GM21526 (cell line): ENCODE data around the gene HIPK2.
A peak's percentile ranks its signal among the peaks of the same experiment; 100 is the strongest.

Experiments used
- ATAC-seq: cut with Tn5 transposase; IDR thresholded peaks from one replicate; pipeline ENCODE4 v1.9.1; 2021; ENCODE audit warnings: moderate library complexity; ENCODE audit not compliant: unreplicated experiment, low FRiP score

HIPK2 gene

GRCh38 chr7:139718141-139718540 lies 59.7 kb downstream of the HIPK2 start:
- ATAC-seq: no peak

GRCh38 chr7:139716156-139716942 lies 61.4 kb downstream of the HIPK2 start:
- ATAC-seq: no peak

GRCh38 chr7:139715194-139715815 lies 62.5 kb downstream of the HIPK2 start:
- ATAC-seq: no peak

GRCh38 chr7:139714163-139714901 lies 63.5 kb downstream of the HIPK2 start:
- ATAC-seq: peak; percentile 85

GRCh38 chr7:139713526-139714162 lies 64.2 kb downstream of the HIPK2 start:
- no peak for ATAC-seq

- ATAC-seq: no peak
Measured at GRCh38 chr7:139713061-139713460, 64.7 kb downstream of the HIPK2 start.

GRCh38 chr7:139711991-139712743 lies 65.6 kb downstream of the HIPK2 start:
- ATAC-seq: no peak

GRCh38 chr7:139710036-139710435 lies 67.8 kb downstream of the HIPK2 start:
- no peak for ATAC-seq

GRCh38 chr7:139709485-139709884 lies 68.3 kb downstream of the HIPK2 start:
- ATAC-seq: no peak

GRCh38 chr7:139708541-139708940 lies 69.3 kb downstream of the HIPK2 start:
- ATAC-seq: peak; percentile 67

GRCh38 chr7:139706837-139707236 lies 71.0 kb downstream of the HIPK2 start:
- ATAC-seq: no peak

GRCh38 chr7:139704308-139704879 lies 73.4 kb downstream of the HIPK2 start:
- ATAC-seq: no peak

- ATAC-seq: no peak
Measured at GRCh38 chr7:139703487-139704307, 74.1 kb downstream of the HIPK2 start.

GRCh38 chr7:139702811-139703486 lies 74.8 kb downstream of the HIPK2 start:
- ATAC-seq: peak; percentile 59

- no peak for ATAC-seq
Measured at GRCh38 chr7:139702313-139702731, 75.5 kb downstream of the HIPK2 start.

- no peak for ATAC-seq
Measured at GRCh38 chr7:139701908-139702307, 75.9 kb downstream of the HIPK2 start.

GRCh38 chr7:139700505-139701235 lies 77.1 kb downstream of the HIPK2 start:
- no peak for ATAC-seq
